Hematopoietic multipotent progenitor cell (in vitro differentiated cells): Measurements from ENCODE around the gene PRPF38A. TPM values are rescaled to one million over a fixed set of nuclear protein-coding genes. Genes with fewer than 3 reads are reported as not detected.

Experiments
- DNase-seq, 3 donors: peaks; one replicate each; pipeline ENCODE4 v3.0.0-alpha.2; 2011 to 2015; ENCODE audit warnings: low read depth in 2 of 3, low spot score in 2 of 3
- total RNA-seq: library from RNA; depleted of rRNA; stranded (reverse); fragments of >200 nt; gene quantifications from one replicate; pipeline ENCODE4 v1.2.3, GENCODE V29; 2012

PRPF38A gene
- total RNA-seq, 1 donor = 29.1 TPM

GRCh38 chr1:52393174-52393573 is 11.2 kb upstream of the PRPF38A start:
- no peak for DNase-seq

- DNase-seq = no peak
These were observed 4.8 kb upstream of the PRPF38A start for GRCh38 chr1:52399629-52400028.

GRCh38 chr1:52400131-52400530 is 4.3 kb upstream of the PRPF38A start:
- no peak for DNase-seq

DNA sequence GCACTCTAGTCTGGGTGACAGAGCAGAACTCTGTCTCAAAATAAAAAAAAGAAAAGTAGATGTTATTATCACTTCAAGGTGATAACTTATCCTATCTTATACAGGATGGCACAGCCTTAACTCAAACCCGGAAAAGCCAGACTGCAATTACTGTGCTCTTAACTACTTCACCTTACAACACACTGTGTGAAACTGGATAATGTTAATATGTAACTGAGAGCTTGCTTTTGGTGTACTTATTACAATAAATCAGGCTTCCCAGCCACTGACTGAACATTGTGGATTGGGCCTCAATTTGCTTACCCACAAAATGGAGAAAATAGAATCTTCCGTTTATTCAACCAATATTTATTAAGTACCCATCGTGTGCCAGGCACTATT is 1.6 kb upstream of the PRPF38A start:
- no peak for DNase-seq

GRCh38 chr1:52403566-52404115 is 761 bp upstream of the PRPF38A start:
- peak; percentile 24 to 72 (median 51) for DNase-seq

DNA sequence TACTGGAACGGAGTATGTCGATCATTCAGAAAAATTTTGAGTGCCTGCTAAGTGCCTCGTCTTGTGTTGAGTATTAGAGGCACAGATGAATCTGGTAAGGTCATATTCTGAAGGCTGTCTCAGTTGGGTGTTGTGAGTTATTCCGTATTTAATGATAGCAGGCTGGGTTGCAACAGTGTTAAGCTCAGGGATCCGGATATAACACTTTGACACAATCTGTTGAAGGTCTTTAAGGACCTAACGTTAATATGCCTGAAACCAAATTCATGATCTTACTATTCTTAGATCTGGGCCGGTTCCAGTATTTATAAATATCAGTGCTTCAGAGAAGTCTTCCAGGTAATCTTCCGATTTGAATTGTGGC is 555 bp downstream of the PRPF38A start:
- DNase-seq = no peak

- no peak for DNase-seq
These were observed 9.1 kb downstream of the PRPF38A start for GRCh38 chr1:52413410-52413989.

DNA sequence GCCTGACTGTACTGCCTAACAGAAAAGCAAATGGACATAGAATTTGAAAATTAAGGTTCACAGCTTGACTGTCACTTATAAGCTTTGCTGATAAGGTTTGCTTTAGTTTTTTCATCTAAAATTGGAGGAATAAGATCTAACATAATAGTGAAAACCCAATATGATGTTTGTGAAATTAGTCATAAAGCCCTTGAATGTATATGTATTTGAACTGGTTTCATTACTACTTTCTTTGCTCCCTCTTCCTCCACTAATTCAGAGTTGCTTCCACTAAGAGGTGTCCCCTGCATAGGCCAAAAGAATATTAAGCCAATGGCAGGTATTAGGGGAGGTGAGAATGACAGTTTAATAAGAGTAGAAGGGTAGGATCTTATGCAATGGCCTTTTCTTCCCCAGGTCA is 10.5 kb downstream of the PRPF38A start:
- DNase-seq = no peak

DNA sequence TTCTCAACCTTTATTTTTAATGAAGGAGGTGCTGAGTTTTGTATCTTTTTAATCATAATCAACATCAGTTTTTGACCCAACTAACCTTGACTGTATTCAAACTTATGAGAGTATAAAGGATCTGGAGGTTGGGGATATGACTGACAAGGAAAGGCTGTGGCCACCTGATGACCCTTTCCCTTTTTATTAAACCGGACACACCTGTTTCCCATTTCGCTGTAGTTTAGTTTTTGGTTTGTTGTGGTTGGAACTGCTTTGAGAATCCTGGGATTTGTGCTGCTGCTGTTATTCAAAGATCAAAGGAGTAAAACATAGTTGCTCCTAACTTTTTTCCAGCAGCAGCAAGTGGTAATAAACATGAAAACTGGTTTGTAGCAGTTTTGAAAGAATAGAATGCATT is 12.4 kb downstream of the PRPF38A start:
- no peak for DNase-seq

DNA sequence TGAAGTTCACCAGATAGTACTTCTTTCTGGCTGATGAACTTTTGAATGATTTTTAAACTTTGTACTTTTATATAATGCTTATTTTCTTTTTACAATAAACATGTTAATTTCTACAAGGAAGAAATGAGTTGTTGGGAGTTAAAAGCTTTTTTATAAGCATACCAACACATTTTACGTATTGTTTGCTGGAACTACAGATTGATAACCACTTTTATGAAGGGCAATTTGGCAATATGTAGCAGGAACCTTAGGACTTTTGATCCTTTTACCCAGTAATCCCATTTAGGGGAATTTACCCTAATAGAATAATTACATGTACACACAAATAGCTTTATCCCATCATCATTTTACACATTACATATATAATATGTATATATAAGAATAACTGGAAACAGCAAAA is 16.3 kb downstream of the PRPF38A start:
- DNase-seq = no peak

- no peak for DNase-seq
These were observed 18.7 kb downstream of the PRPF38A start for GRCh38 chr1:52423055-52423454.

- DNase-seq = peak; percentile 41 to 64 (median 49)
These were observed 19.4 kb downstream of the PRPF38A start for GRCh38 chr1:52423771-52424170.

DNA sequence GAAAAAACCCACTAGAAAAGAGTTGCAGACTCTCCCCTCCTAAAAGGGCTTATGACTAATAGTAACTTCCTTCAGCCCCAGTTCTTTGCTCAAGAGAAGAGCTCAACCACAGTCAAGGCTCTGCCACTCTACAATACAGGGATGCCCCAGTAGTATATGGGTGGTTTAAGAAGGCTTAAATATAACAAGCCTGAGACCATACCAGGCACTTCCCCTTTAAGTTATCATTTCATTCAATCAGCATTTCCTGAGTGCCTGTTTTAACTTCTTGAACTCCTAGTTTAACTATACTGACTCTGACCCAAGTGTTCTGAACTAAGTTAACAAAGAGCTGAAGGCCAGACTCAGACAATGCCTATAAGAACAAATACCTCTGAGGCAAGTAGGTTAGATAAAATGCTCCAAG is 19.8 kb downstream of the PRPF38A start:
- peak; percentile 28 to 79 (median 56) for DNase-seq

- DNase-seq = no peak
These were observed 20.4 kb downstream of the PRPF38A start for GRCh38 chr1:52424813-52425212.

DNA sequence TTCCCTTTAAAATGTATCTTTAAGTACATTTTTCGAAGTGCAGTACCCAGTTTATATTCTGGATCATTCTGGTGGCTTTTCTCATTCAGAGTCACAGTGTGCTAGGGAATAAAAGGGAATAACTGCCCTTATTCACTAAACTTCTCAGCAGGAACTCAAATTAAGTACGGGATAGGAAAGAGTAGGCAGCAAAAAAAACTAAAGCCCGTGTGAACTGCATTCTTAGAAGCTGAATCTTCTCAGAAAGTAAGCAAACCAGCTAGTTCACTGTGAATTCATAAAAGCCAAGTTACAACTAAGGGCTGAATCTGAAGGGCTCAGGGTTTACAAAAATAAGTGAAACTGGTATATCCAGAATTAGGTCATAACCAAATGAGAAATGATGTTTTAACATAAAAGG is 22.0 kb downstream of the PRPF38A start:
- no peak for DNase-seq

DNA sequence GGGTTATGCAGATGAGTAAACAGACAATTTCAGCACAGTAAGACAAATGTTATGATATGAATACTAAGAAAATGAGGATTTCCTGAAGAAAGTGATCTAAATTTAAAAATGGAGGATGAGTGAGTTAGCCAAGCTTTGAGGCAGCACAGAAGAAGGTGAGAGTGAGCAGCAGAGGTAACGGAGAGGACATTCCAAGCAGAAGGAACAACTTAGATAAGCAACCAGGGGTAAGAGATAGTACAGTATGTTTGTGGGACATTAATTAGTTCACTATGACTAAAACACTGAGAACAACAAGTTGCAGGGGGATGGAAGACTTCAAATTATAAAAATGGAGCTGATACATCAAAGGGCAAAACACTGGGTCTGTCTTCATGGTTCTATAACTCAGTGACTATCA is 22.8 kb downstream of the PRPF38A start:
- no peak for DNase-seq

DNA sequence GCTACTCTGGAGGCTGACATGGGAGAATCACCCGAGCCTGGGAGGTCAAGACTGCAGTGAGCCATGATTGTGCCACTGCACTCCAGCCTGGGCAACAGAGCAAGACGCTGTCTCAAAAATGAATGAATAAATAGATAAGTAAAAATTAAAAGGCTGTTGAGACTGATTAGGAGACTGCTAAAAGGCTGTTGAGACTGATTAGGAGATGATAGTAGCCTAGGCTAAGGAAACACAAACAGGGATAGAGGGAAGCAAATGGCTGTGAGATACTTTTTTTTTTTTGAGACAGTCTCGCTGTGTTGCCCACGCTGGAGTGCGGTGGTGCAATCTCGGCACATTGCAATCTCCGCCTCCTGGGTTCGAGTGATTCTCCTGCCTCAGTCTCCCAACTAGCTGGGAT is 28.4 kb downstream of the PRPF38A start:
- no peak for DNase-seq

- no peak for DNase-seq
These were observed 30.8 kb downstream of the PRPF38A start for GRCh38 chr1:52435211-52435610.

GRCh38 chr1:52435650-52436049 is 31.2 kb downstream of the PRPF38A start:
- no peak for DNase-seq

DNA sequence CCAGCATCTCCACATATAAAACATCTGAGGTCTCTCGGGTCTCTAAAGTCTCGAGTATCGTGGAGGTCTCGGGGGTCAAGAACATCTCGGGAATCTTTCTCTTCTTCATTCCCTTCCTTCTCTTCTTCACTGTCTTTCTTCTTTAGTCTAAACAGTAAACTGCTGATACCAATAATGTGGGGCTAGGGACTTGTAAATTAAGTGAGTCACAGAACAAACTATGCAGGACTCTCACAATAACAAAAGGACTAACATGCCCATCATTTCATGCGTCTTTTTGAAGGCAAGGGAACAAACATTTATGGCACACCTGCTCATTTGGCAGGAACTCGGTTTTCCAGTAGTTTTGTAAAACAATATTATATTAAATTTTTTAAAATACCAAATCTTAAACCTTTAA is 32.4 kb downstream of the PRPF38A start:
- no peak for DNase-seq

DNA sequence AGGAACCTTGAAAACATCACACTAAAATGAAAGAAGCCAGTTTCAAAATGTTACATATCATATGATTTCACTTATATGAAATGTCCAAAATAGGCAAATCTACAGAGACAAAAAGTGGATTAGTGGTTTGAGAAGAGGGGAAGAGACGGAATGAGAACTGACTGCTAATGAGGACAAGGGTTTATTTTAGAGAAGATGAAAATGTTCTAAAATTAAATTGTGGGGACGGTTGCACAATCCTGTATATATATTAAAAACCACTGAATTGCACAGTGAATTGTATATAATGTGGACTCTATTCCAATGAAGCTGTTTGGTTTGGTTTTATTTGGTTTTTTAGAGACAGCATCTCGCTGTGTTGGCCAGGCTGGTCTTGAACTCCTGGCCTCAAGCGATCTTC is 35.6 kb downstream of the PRPF38A start:
- no peak for DNase-seq

- DNase-seq = no peak
These were observed 40.1 kb downstream of the PRPF38A start for GRCh38 chr1:52444463-52444862.

- no peak for DNase-seq
These were observed 49.7 kb downstream of the PRPF38A start for GRCh38 chr1:52454127-52454526.
